ENCODE data around the gene TPD52L1. TPM values are rescaled to one million over a fixed set of nuclear protein-coding genes. Genes with fewer than 3 reads are reported as not detected.

Gene TPD52L1
- total and polyA plus RNA-seq, 2 donors (not counting 3 experiments of a cell fraction or from before 2014, with no cell fraction given) = 0.29 to 0.37 TPM

GRCh38 chr6:125312478-125312877, 158.9 kb downstream of the TPD52L1 start:
- Histone ChIP-seq H3K9me1 (replicated peaks; ENCODE audit: control insufficient read depth, extremely low read depth, insufficient read depth, low read length) (no peaks in the 10 kb centered on the region), H3K79me2 (ENCODE audit: control insufficient read depth, insufficient read depth, low read length) (no peaks in the 10 kb centered on the region), H4K20me1 (replicated peaks; ENCODE audit: control insufficient read depth, extremely low read depth, insufficient read depth, low read length) (no peaks in the 10 kb centered on the region), H2AFZ (ENCODE audit: low read depth, low read length) (no peak overlapping the region), H3K9me3 (replicated peaks; ENCODE audit: control insufficient read depth, insufficient read depth, low read length) (no peaks in the 10 kb centered on the region), H3K27ac (ENCODE audit: insufficient read depth, low read depth, low read length) (no peak overlapping the region), H3K4me1 (ENCODE audit: control insufficient read depth, extremely low read depth, insufficient read depth, low read length) (peaks cover 7% of the 10 kb centered on the region), H3K4me2 (ENCODE audit: insufficient read depth, low read length) (no peak overlapping the region), H3K36me3 (ENCODE audit: control insufficient read depth in 2 of 2, extremely low read depth in 1 of 2, insufficient read depth in 2 of 2, low read length in 2 of 2) (no peaks in the 10 kb centered on the region), H3K4me3 (replicated peaks in 1 of 3; ENCODE audit: insufficient read depth in 1 of 3, low read depth in 1 of 3, low read length in 3 of 3) (no peak overlapping the region), H3K9ac (replicated peaks; ENCODE audit: extremely low read depth, insufficient read depth, low read length) (no peak overlapping the region), H3K27me3 (ENCODE audit: control insufficient read depth in 2 of 2, insufficient read depth in 2 of 2, low read length in 2 of 2) (peaks cover 12 to 19% of the 10 kb centered on the region in 2 experiments)
- dilution Hi-C loops (cut with MboI; ENCODE audit: extremely low pct_ligation_motif_present, low sequenced_read_pairs) (loop anchor here (10.0 kb wide), 1 partner anchor 452 kb away; no protein-coding TSS in a partner anchor), intact Hi-C loops (cut with micrococcal nuclease) (loop anchor here (5.0 kb wide), 2 partner anchors 300 to 645 kb away; partner anchors contain the start of gene HINT3)
- POLR2A ChIA-PET = interaction anchor here (0.7 kb wide), 1 partner anchor 1973 kb away, joined by 8 read pairs; no protein-coding TSS in a partner anchor
- TF ChIP-seq POLR2AphosphoS5 (IDR thresholded peaks at IDR 0.05; ENCODE audit: insufficient read depth, low read depth, low read length) = no peak
- no peak for TF ChIP-seq FOS (IDR thresholded peaks at IDR 0.05; ENCODE audit: borderline replicate concordance, insufficient read depth, low read length)
- no peak for TF ChIP-seq MYC (IDR thresholded peaks at IDR 0.05; ENCODE audit: low read depth, low read length)
- TF ChIP-seq JUN (IDR thresholded peaks at IDR 0.05; ENCODE audit: borderline replicate concordance, insufficient read depth, insufficient read length, low read depth) = no peak
- TF ChIP-seq POLR2A (IDR thresholded peaks at IDR 0.05; ENCODE audit: low read depth, low read length) = no peak
- no peak for FAIRE-seq
- CTCF ChIA-PET = interaction anchor here (0.7 to 10.1 kb wide), 18 partner anchors 10 to 683 kb away, joined by 3 to 439 read pairs (median 5); partner anchors contain the start of genes HDDC2, HEY2, HINT3 and TPD52L1
- no TSS peak for BruUV-seq (replicated peaks)
- DNase-seq (ENCODE audit: low read depth, low spot score) = no peak

DNA sequence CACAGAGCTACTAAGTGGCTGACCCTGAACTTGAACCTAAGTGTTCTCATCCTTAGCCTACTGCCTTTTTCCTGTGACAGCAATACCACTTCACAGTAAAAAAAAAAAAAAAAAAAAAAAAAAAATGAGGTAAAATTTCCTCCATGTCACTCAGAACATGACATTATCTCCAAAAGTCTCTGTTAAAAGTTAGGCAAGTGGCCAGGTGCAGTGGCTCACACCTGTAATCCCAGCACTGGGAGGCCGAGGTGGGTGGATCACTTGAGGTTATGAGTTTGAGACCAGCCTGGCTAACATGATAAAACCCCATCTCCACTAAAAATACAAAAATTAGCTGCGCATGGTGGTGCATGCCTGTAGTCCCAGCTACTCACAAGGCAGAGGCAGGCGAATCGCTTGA, 159.4 kb downstream of the TPD52L1 start:
- DNase-seq (ENCODE audit: low read depth, low spot score) (no peak), FAIRE-seq (no peak)
- dilution Hi-C loops (cut with MboI; ENCODE audit: extremely low pct_ligation_motif_present, low sequenced_read_pairs) (loop anchor here (10.0 kb wide), 1 partner anchor 452 kb away; no protein-coding TSS in a partner anchor), intact Hi-C loops (cut with micrococcal nuclease) (loop anchor here (5.0 kb wide), 2 partner anchors 299 to 644 kb away; partner anchors contain the start of gene HINT3)
- TF ChIP-seq POLR2AphosphoS5 (IDR thresholded peaks at IDR 0.05; ENCODE audit: insufficient read depth, low read depth, low read length) = no peak
- H3K27me3 ChIP-seq (ENCODE audit: control insufficient read depth in 2 of 2, insufficient read depth in 2 of 2, low read length in 2 of 2) = peaks cover 11 to 19% of the 10 kb centered on the region in 2 experiments
- no peaks in the 10 kb centered on the region for H4K20me1 ChIP-seq (replicated peaks; ENCODE audit: control insufficient read depth, extremely low read depth, insufficient read depth, low read length)
- H3K9ac ChIP-seq (replicated peaks; ENCODE audit: extremely low read depth, insufficient read depth, low read length) = no peak overlapping the region
- H3K4me1 ChIP-seq (ENCODE audit: control insufficient read depth, extremely low read depth, insufficient read depth, low read length) = peaks cover 4% of the 10 kb centered on the region
- H3K36me3 ChIP-seq (ENCODE audit: control insufficient read depth in 2 of 2, extremely low read depth in 1 of 2, insufficient read depth in 2 of 2, low read length in 2 of 2) = no peaks in the 10 kb centered on the region
- H3K79me2 ChIP-seq (ENCODE audit: control insufficient read depth, insufficient read depth, low read length) = no peaks in the 10 kb centered on the region
- H3K9me1 ChIP-seq (replicated peaks; ENCODE audit: control insufficient read depth, extremely low read depth, insufficient read depth, low read length) = no peaks in the 10 kb centered on the region
- H3K27ac ChIP-seq (ENCODE audit: insufficient read depth, low read depth, low read length) = no peak overlapping the region
- no peak overlapping the region for H3K4me3 ChIP-seq (replicated peaks in 1 of 3; ENCODE audit: insufficient read depth in 1 of 3, low read depth in 1 of 3, low read length in 3 of 3)
- CTCF ChIA-PET = interaction anchor here (0.7 to 10.1 kb wide), 14 partner anchors 10 to 682 kb away, joined by 3 to 439 read pairs (median 12); partner anchors contain the start of genes HDDC2 and HEY2
- no peak overlapping the region for H2AFZ ChIP-seq (ENCODE audit: low read depth, low read length)
- H3K9me3 ChIP-seq (replicated peaks; ENCODE audit: control insufficient read depth, insufficient read depth, low read length) = no peaks in the 10 kb centered on the region
- no TSS peak for BruUV-seq (replicated peaks)
- H3K4me2 ChIP-seq (ENCODE audit: insufficient read depth, low read length) = no peak overlapping the region
- POLR2A ChIA-PET = interaction anchor here (0.7 kb wide), 1 partner anchor 1973 kb away, joined by 8 read pairs; no protein-coding TSS in a partner anchor

Other genes starting within 250 kb of the TPD52L1 start
- gene RNF217, start 191.3 kb upstream of the TPD52L1 start, total RNA-seq = 32.5 and 33.1 TPM in 2 replicates
- 8.2 and 8.8 TPM in 2 replicates for gene RNF217, start 191.3 kb upstream of the TPD52L1 start, polyA plus RNA-seq
- 12.6 and 13.6 TPM in 2 replicates for gene HDDC2, start 148.2 kb downstream of the TPD52L1 start, total RNA-seq
- 13.6 and 17.6 TPM in 2 replicates for gene HDDC2, start 148.2 kb downstream of the TPD52L1 start, polyA plus RNA-seq

Data from endothelial cell of umbilical vein (primary cell).